ENCODE measurements around the gene P4HTM.
A peak's percentile ranks its signal among the peaks of the same experiment; 100 is the strongest.

P4HTM gene

GRCh38 chr3:48982686-48983085, 7.4 kb upstream of the P4HTM start:
- H3K4me1 ChIP-seq (ENCODE audit: control insufficient read depth, insufficient read depth, low read length, poor library complexity, severe bottlenecking) = no peaks in the 10 kb centered on the region
- no peaks in the 10 kb centered on the region for H3K27me3 ChIP-seq (replicated peaks; ENCODE audit: control insufficient read depth, insufficient read depth, low read length, poor library complexity, severe bottlenecking)
- no peak for DNase-seq
- peaks cover 56% of the 10 kb centered on the region for H3K36me3 ChIP-seq (ENCODE audit: control insufficient read depth, insufficient read depth, low read length)
- no peaks in the 10 kb centered on the region for H3K9me3 ChIP-seq (ENCODE audit: control insufficient read depth, low read length)
- H3K27ac ChIP-seq (ENCODE audit: insufficient read depth, low read length, poor library complexity, severe bottlenecking) = no peak overlapping the region
- H3K4me3 ChIP-seq (ENCODE audit: insufficient read depth, low read depth, low read length, poor library complexity, severe bottlenecking) = no peak overlapping the region

DNA sequence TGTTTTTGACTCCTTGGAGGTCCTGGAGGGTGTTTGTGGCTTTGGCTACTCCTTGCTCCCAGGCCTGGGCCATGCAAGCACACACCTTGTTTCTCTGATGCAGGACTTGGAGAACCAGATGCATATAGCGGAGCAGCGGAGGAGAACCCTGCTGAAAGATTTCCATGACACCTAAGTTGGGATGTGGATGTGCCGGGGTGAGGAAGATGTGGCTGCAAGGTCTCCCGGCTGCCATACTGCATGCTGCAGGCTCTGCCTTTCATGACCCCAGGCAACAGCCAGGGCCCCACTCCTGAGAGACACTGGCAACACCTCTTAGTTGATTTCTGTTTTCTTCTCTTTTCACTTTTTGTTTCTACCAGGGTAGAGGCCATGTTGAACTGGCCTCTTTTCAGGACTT, 6.9 kb upstream of the P4HTM start:
- Histone ChIP-seq H3K36me3 (ENCODE audit: control insufficient read depth, insufficient read depth, low read length) (peaks cover 52% of the 10 kb centered on the region), H3K9me3 (ENCODE audit: control insufficient read depth, low read length) (no peaks in the 10 kb centered on the region), H3K4me1 (ENCODE audit: control insufficient read depth, insufficient read depth, low read length, poor library complexity, severe bottlenecking) (no peaks in the 10 kb centered on the region), H3K4me3 (ENCODE audit: insufficient read depth, low read depth, low read length, poor library complexity, severe bottlenecking) (no peak overlapping the region), H3K27me3 (replicated peaks; ENCODE audit: control insufficient read depth, insufficient read depth, low read length, poor library complexity, severe bottlenecking) (no peaks in the 10 kb centered on the region), H3K27ac (ENCODE audit: insufficient read depth, low read length, poor library complexity, severe bottlenecking) (no peak overlapping the region)
- no peak for DNase-seq

DNA sequence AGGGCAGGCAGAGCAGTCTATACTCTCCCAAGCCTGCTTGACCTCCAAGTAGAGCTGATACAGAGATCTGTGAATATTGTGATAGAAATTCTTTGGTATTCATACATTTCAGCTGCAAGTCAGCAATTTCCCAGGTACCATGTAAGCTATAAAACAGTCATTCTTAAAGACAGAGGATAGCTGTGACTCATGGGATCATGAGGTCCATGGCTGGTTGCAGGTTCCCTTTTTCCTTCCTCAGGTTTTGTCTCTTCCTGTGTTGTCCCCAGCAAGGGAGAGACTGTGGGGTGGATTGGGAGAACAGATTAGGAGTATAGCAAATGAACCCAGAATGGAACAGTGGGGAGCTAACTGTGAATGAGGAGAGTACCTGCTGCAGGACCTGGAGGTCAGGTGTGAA, 5.4 kb upstream of the P4HTM start:
- peaks cover 43% of the 10 kb centered on the region for H3K36me3 ChIP-seq (ENCODE audit: control insufficient read depth, insufficient read depth, low read length)
- H3K9me3 ChIP-seq (ENCODE audit: control insufficient read depth, low read length) = no peaks in the 10 kb centered on the region
- H3K27ac ChIP-seq (ENCODE audit: insufficient read depth, low read length, poor library complexity, severe bottlenecking) = no peak overlapping the region
- H3K27me3 ChIP-seq (replicated peaks; ENCODE audit: control insufficient read depth, insufficient read depth, low read length, poor library complexity, severe bottlenecking) = no peaks in the 10 kb centered on the region
- no peak for DNase-seq
- H3K4me1 ChIP-seq (ENCODE audit: control insufficient read depth, insufficient read depth, low read length, poor library complexity, severe bottlenecking) = peaks cover 9% of the 10 kb centered on the region
- H3K4me3 ChIP-seq (ENCODE audit: insufficient read depth, low read depth, low read length, poor library complexity, severe bottlenecking) = no peak overlapping the region

- DNase-seq = no peak
- Histone ChIP-seq H3K4me3 (ENCODE audit: insufficient read depth, low read depth, low read length, poor library complexity, severe bottlenecking) (no peak overlapping the region), H3K4me1 (ENCODE audit: control insufficient read depth, insufficient read depth, low read length, poor library complexity, severe bottlenecking) (peaks cover 11% of the 10 kb centered on the region), H3K27me3 (replicated peaks; ENCODE audit: control insufficient read depth, insufficient read depth, low read length, poor library complexity, severe bottlenecking) (no peaks in the 10 kb centered on the region), H3K9me3 (ENCODE audit: control insufficient read depth, low read length) (no peaks in the 10 kb centered on the region), H3K27ac (ENCODE audit: insufficient read depth, low read length, poor library complexity, severe bottlenecking) (no peak overlapping the region), H3K36me3 (ENCODE audit: control insufficient read depth, insufficient read depth, low read length) (peaks cover 34% of the 10 kb centered on the region)
Observed at GRCh38 chr3:48985831-48986376, 4.1 kb upstream of the P4HTM start.

DNA sequence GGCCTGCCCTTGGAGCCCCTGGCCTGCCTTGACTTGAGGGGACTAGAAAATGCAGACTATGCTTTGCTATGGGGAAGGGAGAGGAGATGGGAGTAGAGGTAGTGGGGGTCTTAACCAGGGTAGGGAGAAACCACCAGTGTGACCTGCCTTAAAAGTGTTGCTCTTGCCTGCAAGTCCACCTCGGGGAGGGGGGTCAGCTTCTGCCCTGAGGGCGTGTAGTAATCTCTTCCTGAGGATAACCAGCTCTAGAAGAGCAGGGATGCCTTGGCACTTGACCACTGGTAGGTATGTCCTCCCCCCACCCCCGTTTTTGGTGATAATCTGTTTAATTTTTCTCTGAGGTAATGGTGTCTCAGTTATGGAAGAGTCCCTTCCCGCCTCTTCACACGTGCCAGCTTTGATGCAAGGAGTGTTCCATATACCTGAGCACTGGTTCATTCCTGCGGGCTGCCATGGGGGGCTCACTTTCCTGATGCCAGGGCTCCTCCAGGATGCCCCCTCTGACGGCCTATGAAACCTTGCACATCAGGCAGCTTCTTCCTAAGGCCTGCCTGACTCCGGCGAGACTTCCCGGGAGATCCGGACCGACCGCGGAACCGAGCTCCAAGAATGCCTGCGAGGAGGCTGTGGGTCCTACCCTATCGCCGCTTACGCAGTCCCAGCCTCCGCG, 780 bp upstream of the P4HTM start:
- peaks cover 20% of the 10 kb centered on the region for H3K4me1 ChIP-seq (ENCODE audit: control insufficient read depth, insufficient read depth, low read length, poor library complexity, severe bottlenecking)
- H3K36me3 ChIP-seq (ENCODE audit: control insufficient read depth, insufficient read depth, low read length) = peaks cover 10% of the 10 kb centered on the region
- no peak for DNase-seq
- H3K9me3 ChIP-seq (ENCODE audit: control insufficient read depth, low read length) = no peaks in the 10 kb centered on the region
- no peaks in the 10 kb centered on the region for H3K27me3 ChIP-seq (replicated peaks; ENCODE audit: control insufficient read depth, insufficient read depth, low read length, poor library complexity, severe bottlenecking)
- H3K4me3 ChIP-seq (ENCODE audit: insufficient read depth, low read depth, low read length, poor library complexity, severe bottlenecking) = peak overlapping the region; percentile 90
- H3K27ac ChIP-seq (ENCODE audit: insufficient read depth, low read length, poor library complexity, severe bottlenecking) = peak overlapping the region; percentile 80

DNA sequence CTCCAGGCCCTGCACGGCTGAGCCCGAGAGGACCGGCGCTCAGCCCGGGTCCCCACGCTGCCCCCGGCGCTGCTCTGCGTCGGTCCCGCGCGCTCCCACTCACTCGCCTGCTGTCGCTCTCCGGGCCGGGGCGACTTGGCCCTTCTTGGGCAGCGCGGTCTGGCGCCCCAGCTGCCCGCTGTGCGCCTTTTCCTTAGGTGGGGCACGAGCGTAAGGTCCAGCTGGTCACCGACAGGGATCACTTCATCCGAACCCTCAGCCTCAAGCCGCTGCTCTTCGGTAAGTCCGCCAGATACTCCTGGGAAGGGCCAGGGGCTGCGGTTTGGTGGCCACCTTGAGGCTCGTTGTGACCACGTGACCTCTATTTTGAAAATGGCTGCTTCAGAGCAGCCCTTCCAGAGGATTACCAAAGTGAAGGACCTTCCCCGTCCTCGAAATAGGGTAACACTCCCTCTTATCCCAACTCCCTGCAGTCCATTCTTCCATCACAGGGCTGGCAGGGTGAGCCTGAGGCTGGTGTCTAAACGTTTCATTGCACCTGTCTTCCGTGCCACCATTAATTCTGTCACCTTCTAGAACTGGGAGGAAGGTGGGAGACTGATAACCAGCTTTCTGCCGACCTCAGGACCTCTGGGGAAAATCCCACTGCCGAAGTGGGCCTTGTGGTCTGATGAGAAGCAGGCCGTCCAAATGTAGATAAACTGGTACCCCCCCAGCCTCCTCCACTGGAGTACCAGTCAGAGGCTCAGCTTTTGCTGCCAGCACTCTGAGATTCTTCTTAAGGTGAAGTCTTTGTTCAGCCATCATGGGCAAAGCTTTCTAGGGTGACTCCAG, 812 bp downstream of the P4HTM start:
- Histone ChIP-seq H3K9me3 (ENCODE audit: control insufficient read depth, low read length) (no peaks in the 10 kb centered on the region), H3K4me3 (ENCODE audit: insufficient read depth, low read depth, low read length, poor library complexity, severe bottlenecking) (peak overlapping the region; percentile 90), H3K4me1 (ENCODE audit: control insufficient read depth, insufficient read depth, low read length, poor library complexity, severe bottlenecking) (peaks cover 20% of the 10 kb centered on the region), H3K27me3 (replicated peaks; ENCODE audit: control insufficient read depth, insufficient read depth, low read length, poor library complexity, severe bottlenecking) (no peaks in the 10 kb centered on the region), H3K27ac (ENCODE audit: insufficient read depth, low read length, poor library complexity, severe bottlenecking) (peak overlapping the region; percentile 80), H3K36me3 (ENCODE audit: control insufficient read depth, insufficient read depth, low read length) (no peaks in the 10 kb centered on the region)
- peak in 1 of 3 donors; percentile 33 for DNase-seq

GRCh38 chr3:48991851-48992545, 2.0 kb downstream of the P4HTM start:
- no peak for DNase-seq
- no peak overlapping the region for H3K27ac ChIP-seq (ENCODE audit: insufficient read depth, low read length, poor library complexity, severe bottlenecking)
- no peaks in the 10 kb centered on the region for H3K27me3 ChIP-seq (replicated peaks; ENCODE audit: control insufficient read depth, insufficient read depth, low read length, poor library complexity, severe bottlenecking)
- peaks cover 20% of the 10 kb centered on the region for H3K4me1 ChIP-seq (ENCODE audit: control insufficient read depth, insufficient read depth, low read length, poor library complexity, severe bottlenecking)
- H3K9me3 ChIP-seq (ENCODE audit: control insufficient read depth, low read length) = no peaks in the 10 kb centered on the region
- H3K4me3 ChIP-seq (ENCODE audit: insufficient read depth, low read depth, low read length, poor library complexity, severe bottlenecking) = no peak overlapping the region
- no peaks in the 10 kb centered on the region for H3K36me3 ChIP-seq (ENCODE audit: control insufficient read depth, insufficient read depth, low read length)

GRCh38 chr3:48993834-48994233, 3.8 kb downstream of the P4HTM start:
- Histone ChIP-seq H3K27ac (ENCODE audit: insufficient read depth, low read length, poor library complexity, severe bottlenecking) (no peak overlapping the region), H3K4me3 (ENCODE audit: insufficient read depth, low read depth, low read length, poor library complexity, severe bottlenecking) (no peak overlapping the region), H3K36me3 (ENCODE audit: control insufficient read depth, insufficient read depth, low read length) (no peaks in the 10 kb centered on the region), H3K9me3 (ENCODE audit: control insufficient read depth, low read length) (no peaks in the 10 kb centered on the region), H3K27me3 (replicated peaks; ENCODE audit: control insufficient read depth, insufficient read depth, low read length, poor library complexity, severe bottlenecking) (no peaks in the 10 kb centered on the region), H3K4me1 (ENCODE audit: control insufficient read depth, insufficient read depth, low read length, poor library complexity, severe bottlenecking) (peaks cover 19% of the 10 kb centered on the region)
- no peak for DNase-seq

- H3K4me3 ChIP-seq (ENCODE audit: insufficient read depth, low read depth, low read length, poor library complexity, severe bottlenecking) = no peak overlapping the region
- no peak overlapping the region for H3K27ac ChIP-seq (ENCODE audit: insufficient read depth, low read length, poor library complexity, severe bottlenecking)
- H3K36me3 ChIP-seq (ENCODE audit: control insufficient read depth, insufficient read depth, low read length) = peaks cover 4% of the 10 kb centered on the region
- H3K4me1 ChIP-seq (ENCODE audit: control insufficient read depth, insufficient read depth, low read length, poor library complexity, severe bottlenecking) = peaks cover 1% of the 10 kb centered on the region
- H3K27me3 ChIP-seq (replicated peaks; ENCODE audit: control insufficient read depth, insufficient read depth, low read length, poor library complexity, severe bottlenecking) = no peaks in the 10 kb centered on the region
- H3K9me3 ChIP-seq (ENCODE audit: control insufficient read depth, low read length) = no peaks in the 10 kb centered on the region
- no peak for DNase-seq
Observed at GRCh38 chr3:48996640-48997039, 6.6 kb downstream of the P4HTM start.
